IPS-15b (cell line): ENCODE measurements around the gene CDCA3.

Experiments
- H3K27me3 ChIP-seq: one replicate; pipeline ENCODE4 v1.6.1; 2013; ENCODE audit warnings: low read length; ENCODE audit not compliant: control insufficient read depth, insufficient read depth
- H3K36me3 ChIP-seq: one replicate; pipeline ENCODE4 v1.6.1; 2013; ENCODE audit warnings: low read length; ENCODE audit not compliant: control insufficient read depth, insufficient read depth
- H3K4me1 ChIP-seq: one replicate; pipeline ENCODE4 v1.6.1; 2013; ENCODE audit warnings: mild to moderate bottlenecking, low read length; ENCODE audit not compliant: control insufficient read depth, insufficient read depth
- H3K4me3 ChIP-seq: one replicate; pipeline ENCODE4 v1.5.1; 2013; ENCODE audit warnings: low read depth, low read length
- H3K9ac ChIP-seq: one replicate; pipeline ENCODE4 v1.6.1; 2013; ENCODE audit warnings: low read depth, mild to moderate bottlenecking, low read length
- H3K9me3 ChIP-seq: one replicate; pipeline ENCODE4 v1.6.1; 2013; ENCODE audit warnings: mild to moderate bottlenecking, low read length; ENCODE audit not compliant: control insufficient read depth, insufficient read depth

The CDCA3 gene

GRCh38 chr12:6834254-6834653, 16.8 kb downstream of the CDCA3 start:
- Histone ChIP-seq H3K4me3 (no peak overlapping the region), H3K4me1 (no peaks in the 10 kb centered on the region), H3K36me3 (peaks cover 54% of the 10 kb centered on the region), H3K9ac (no peak overlapping the region), H3K27me3 (no peaks in the 10 kb centered on the region), H3K9me3 (no peaks in the 10 kb centered on the region)

- Histone ChIP-seq H3K9ac (no peak overlapping the region), H3K9me3 (no peaks in the 10 kb centered on the region), H3K27me3 (no peaks in the 10 kb centered on the region), H3K4me1 (no peaks in the 10 kb centered on the region), H3K4me3 (no peak overlapping the region), H3K36me3 (peaks cover 51% of the 10 kb centered on the region)
These were observed 17.7 kb downstream of the CDCA3 start for GRCh38 chr12:6833189-6833890.

DNA sequence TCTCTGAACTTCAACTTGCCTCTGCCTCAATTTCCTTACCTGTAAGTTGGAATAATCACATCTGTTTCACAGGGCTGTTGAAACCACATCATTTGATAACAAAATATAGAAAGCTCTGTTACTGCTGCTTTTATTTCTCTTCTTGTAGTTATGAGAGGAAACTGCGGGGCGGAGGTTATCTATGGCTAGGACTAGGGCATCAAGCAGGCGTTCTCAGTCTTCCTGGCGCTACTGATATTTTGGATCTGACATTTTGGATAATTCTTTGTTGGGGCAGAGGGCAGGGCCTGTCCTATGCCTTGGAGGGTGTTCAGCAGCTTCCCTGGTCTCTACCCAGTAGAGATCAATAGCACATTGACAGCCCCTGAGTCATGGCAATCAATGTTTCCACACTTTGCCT, 19.0 kb downstream of the CDCA3 start:
- Histone ChIP-seq H3K27me3 (no peaks in the 10 kb centered on the region), H3K9me3 (no peaks in the 10 kb centered on the region), H3K4me1 (peaks cover 2% of the 10 kb centered on the region), H3K36me3 (peaks cover 39% of the 10 kb centered on the region), H3K4me3 (no peak overlapping the region), H3K9ac (no peak overlapping the region)

DNA sequence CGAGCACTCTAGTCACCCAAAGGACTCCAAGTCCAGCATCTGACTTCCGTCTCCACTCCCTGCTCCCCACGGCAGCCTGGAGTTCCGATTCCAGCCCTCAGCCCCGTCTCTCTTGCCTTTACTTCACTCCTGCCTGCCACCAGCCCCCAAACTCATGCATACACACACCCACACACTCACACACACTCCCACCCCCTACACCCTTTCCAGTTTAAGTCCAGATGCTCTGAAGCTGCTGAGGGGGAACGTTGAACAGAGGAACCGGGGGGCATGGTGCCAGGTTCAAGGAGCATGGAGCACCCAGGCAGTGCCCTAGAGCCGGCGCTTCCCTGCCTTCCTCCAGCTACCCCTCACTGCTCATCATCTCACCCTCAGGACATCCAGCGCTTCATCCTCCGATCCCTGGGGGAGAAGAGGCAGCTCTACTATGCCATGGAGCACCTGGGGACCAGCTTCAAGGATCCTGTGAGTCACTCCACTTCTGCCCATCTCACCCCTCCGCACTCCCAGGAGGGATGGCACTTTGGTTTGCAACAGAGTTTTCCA, 19.6 kb downstream of the CDCA3 start:
- peaks cover 2% of the 10 kb centered on the region for H3K27me3 ChIP-seq
- no peak overlapping the region for H3K4me3 ChIP-seq
- peaks cover 4% of the 10 kb centered on the region for H3K4me1 ChIP-seq
- H3K36me3 ChIP-seq: peaks cover 36% of the 10 kb centered on the region
- H3K9me3 ChIP-seq: no peaks in the 10 kb centered on the region
- H3K9ac ChIP-seq: no peak overlapping the region

GRCh38 chr12:6830999-6831398, 20.1 kb downstream of the CDCA3 start:
- Histone ChIP-seq H3K9ac (no peak overlapping the region), H3K4me3 (no peak overlapping the region), H3K36me3 (peaks cover 32% of the 10 kb centered on the region), H3K4me1 (peaks cover 4% of the 10 kb centered on the region), H3K27me3 (peaks cover 7% of the 10 kb centered on the region), H3K9me3 (no peaks in the 10 kb centered on the region)

- H3K9ac ChIP-seq: peak overlapping the region; percentile 77
- H3K4me1 ChIP-seq: peaks cover 4% of the 10 kb centered on the region
- H3K9me3 ChIP-seq: no peaks in the 10 kb centered on the region
- peaks cover 32% of the 10 kb centered on the region for H3K36me3 ChIP-seq
- peak overlapping the region; percentile 82 for H3K4me3 ChIP-seq
- H3K27me3 ChIP-seq: peaks cover 9% of the 10 kb centered on the region
These were observed 20.7 kb downstream of the CDCA3 start for GRCh38 chr12:6830286-6830890.

DNA sequence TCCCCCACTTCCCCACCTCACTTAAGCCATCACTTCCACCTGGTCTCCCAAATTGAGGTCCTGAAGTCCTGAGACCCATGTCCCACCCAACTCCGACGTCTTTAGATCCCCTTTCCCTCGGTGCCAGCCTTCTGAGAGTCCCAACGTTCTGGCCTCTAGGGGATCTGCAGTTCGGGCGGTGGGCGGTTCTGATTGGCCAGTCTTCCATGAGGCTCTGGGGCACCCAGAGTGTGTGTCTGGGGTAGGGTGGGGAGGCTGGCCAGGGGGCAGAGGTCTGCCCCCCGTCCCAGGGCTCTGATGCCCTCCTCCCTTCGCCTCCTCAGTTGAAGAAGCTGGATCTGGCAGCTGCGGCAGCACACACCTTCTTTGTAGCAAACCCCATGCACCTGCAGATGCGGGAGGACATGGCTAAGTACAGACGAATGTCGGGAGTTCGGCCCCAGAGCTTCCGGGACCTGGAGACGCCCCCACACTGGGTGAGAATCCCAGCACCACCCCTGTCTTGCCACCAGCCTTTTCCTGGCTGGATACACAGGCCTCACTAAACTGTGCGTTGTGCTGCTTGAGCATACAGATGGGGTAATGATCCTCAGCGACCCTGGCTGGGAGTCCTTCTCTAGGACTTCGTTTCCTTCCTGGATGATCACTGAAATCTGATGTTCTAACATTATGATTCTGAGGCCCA, 21.4 kb downstream of the CDCA3 start:
- H3K36me3 ChIP-seq: peaks cover 32% of the 10 kb centered on the region
- peaks cover 9% of the 10 kb centered on the region for H3K4me1 ChIP-seq
- peak overlapping the region; percentile 82 for H3K4me3 ChIP-seq
- H3K9me3 ChIP-seq: no peaks in the 10 kb centered on the region
- peaks cover 16% of the 10 kb centered on the region for H3K27me3 ChIP-seq
- peak overlapping the region; percentile 77 for H3K9ac ChIP-seq

DNA sequence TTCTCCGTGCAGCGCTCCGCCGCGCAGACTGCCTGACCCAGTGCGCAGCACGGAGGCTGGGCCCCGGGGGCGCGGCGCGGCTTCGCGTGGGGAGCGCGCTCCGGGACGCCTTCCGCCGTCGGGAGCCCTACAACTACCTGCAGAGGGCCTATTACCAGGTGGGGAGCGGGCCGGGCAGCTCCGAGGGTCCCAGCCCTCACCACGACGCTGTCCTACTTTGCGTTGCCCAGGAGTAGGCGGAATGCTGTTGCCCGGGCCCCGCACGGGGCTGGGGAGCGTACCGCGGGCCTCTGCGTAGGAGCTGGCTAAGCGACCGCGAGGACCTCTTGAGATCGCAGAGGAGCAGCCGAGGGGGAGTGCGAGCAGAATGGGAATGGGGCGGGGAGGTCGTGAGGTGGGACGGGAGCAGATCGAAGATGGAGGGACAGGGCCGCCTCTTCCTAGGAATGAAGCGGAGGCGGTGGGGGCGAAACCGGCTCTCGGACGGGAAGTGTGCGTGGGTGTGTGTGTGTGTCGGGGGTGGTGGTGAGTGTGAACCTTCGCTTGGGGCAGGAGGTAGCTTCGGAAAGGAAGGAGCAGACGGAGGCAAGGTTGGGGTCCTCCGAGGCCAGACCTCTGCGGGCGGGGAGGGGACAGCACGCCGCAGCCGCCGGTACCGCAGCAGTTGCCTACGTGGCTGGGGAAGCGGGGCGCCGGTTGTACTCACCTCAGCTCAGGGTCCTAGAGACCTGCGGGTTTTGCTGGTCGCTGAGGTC, 22.1 kb downstream of the CDCA3 start:
- Histone ChIP-seq H3K4me3 (peak overlapping the region; percentile 82), H3K9me3 (no peaks in the 10 kb centered on the region), H3K36me3 (peaks cover 34% of the 10 kb centered on the region), H3K27me3 (peaks cover 21% of the 10 kb centered on the region), H3K4me1 (peaks cover 9% of the 10 kb centered on the region), H3K9ac (peak overlapping the region; percentile 77)

DNA sequence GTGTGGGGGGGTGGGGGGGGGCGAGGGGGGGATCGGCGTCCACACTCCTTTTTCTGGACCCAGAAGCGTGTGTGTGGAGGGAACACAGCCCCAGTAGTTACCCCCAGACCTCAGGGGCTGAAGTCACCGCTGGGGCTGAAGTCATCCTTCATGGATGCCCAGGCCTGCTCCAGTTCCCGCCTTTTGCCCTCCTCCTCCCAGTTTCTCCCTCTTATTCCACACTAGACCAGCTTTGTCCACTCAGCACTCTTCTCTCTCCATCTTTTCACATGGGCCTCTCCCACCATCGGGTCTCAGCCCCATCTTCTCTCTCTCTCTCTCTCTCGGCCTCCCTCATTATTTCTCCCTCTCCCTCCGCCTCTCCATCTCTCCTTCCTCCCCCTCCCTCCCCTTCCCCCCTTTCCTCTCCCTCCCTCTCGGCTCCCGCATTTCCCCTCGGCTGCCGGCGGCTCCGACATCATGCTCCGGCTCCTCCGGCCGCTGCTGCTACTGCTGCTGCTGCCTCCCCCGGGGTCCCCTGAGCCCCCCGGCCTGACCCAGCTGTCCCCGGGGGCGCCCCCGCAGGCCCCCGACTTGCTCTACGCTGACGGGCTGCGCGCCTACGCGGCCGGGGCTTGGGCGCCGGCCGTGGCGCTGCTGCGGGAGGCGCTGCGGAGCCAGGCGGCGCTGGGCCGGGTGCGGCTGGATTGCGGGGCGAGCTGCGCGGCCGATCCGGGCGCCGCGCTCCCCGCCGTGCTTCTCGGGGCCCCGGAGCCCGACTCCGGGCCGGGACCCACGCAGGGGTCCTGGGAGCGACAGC, 22.9 kb downstream of the CDCA3 start, which contains the start of gene P3H3:
TSS of gene P3H3 (plus strand) at position 426 of the 799 bp plus-strand sequence. CDS start at position 460, 34 bp downstream.
- peak within 1 kb of the TSS; percentile 77 for H3K9ac ChIP-seq
- no peaks in the 10 kb centered on the region for H3K9me3 ChIP-seq
- H3K4me1 ChIP-seq: peaks cover 10% of the 10 kb centered on the region

GRCh38 chr12:6827437-6827911, 23.6 kb downstream of the CDCA3 start:
- Histone ChIP-seq H3K9me3 (no peaks in the 10 kb centered on the region), H3K36me3 (peaks cover 31% of the 10 kb centered on the region), H3K27me3 (peaks cover 31% of the 10 kb centered on the region), H3K4me1 (peaks cover 15% of the 10 kb centered on the region), H3K9ac (no peak overlapping the region), H3K4me3 (peak overlapping the region; percentile 47)

More for the DNA sequence above, 22.9 kb downstream of the CDCA3 start, which contains the start of gene P3H3:
- Histone ChIP-seq H3K36me3 (peaks cover 31% of the 10 kb centered on the region), H3K27me3 (peaks cover 26% of the 10 kb centered on the region), H3K4me3 (peak within 1 kb of the TSS; percentile 82)
